Measurements from ENCODE around the gene DNAI1.
"Not testable (repeated sequence)": the region's sequence is repeated elsewhere in the genome, so short reads cannot be mapped to it uniquely, and the experiment has no call there.

The DNAI1 gene

DNA sequence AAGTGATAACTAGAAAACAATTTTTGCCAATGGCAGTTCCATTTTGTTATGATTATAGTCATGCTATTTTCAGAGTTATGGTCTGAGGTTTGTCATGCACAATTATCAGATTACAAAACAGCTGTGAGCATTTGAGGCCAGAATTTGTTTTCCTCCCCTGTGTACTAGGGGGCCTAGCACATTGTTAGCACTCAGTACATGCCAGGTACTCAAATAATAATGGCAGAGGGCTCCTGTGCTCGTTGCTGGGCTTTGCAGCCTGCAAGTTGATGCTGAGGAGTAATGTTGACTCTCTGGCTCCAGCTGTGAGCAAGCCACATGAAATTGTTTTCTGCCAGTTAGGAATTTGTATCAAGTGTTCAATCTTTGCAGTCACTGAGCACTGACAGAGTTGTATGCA lies 6.9 kb downstream of the DNAI1 start:
- no peaks in the 10 kb centered on the region for H3K36me3 ChIP-seq (ENCODE audit: control insufficient read depth in 1 of 2, insufficient read depth in 2 of 2, low read length in 2 of 2)
- no peaks in the 10 kb centered on the region for H3K9me3 ChIP-seq (ENCODE audit: control insufficient read depth in 1 of 2, low read length in 2 of 2)
- no peak overlapping the region for H3K27ac ChIP-seq (ENCODE audit: low read length)
- no peaks in the 10 kb centered on the region for H3K4me1 ChIP-seq (ENCODE audit: control insufficient read depth in 1 of 2, insufficient read depth in 2 of 2, low read length in 2 of 2)
- no peak overlapping the region for H3K4me3 ChIP-seq (ENCODE audit: low read depth in 1 of 2, low read length in 2 of 2)
- H3K27me3 ChIP-seq (ENCODE audit: low read depth, low read length), result peaks cover 3% of the 10 kb centered on the region

DNA sequence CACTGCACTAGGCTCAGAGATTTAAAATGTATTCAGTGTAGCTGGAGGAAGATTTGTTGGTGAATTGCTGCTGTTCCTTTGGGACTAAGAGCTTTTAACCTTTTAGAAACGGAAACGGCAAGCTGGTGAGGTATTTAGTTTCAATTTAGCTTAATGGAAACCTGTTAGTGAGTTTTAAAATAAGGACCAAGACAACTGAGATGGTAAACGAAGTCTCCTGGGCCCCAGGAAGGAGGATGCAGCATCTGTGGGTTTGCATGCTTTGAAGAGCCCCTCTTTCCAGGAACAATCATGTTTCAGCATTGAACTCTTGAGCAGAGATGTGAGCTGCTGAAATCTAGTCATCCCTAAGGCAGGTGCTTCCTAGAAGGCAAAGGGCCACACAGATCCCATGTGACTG lies 16.5 kb downstream of the DNAI1 start:
- Histone ChIP-seq H3K36me3 (ENCODE audit: control insufficient read depth in 1 of 2, insufficient read depth in 2 of 2, low read length in 2 of 2) (no peaks in the 10 kb centered on the region), H3K9me3 (ENCODE audit: control insufficient read depth in 1 of 2, low read length in 2 of 2) (no peaks in the 10 kb centered on the region), H3K27me3 (ENCODE audit: low read depth, low read length) (no peaks in the 10 kb centered on the region), H3K27ac (ENCODE audit: low read length) (no peak overlapping the region), H3K4me3 (ENCODE audit: low read depth in 1 of 2, low read length in 2 of 2) (no peak overlapping the region), H3K4me1 (ENCODE audit: control insufficient read depth in 1 of 2, insufficient read depth in 2 of 2, low read length in 2 of 2) (no peaks in the 10 kb centered on the region)

DNA sequence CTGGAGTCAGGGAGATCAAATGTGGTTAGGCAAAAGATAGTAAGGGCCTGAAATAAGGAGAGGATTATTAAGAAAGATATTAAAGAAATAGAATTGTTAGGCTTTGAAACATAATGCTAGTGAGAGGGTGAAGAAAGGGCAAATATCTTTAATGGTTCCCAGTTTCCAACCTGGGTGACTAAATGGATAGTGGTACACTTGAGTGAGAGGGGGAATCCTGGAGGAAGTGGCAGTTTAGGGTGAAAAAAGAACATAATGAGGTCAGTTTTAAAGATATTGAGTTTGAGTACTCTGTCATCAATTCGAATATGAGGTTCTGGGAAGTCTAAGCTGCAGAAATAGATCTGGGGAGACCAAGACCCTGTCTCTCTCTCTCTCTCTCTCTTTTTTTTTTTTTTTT lies 18.9 kb downstream of the DNAI1 start:
- no peaks in the 10 kb centered on the region for H3K9me3 ChIP-seq (ENCODE audit: control insufficient read depth in 1 of 2, low read length in 2 of 2)
- no peak overlapping the region for H3K4me3 ChIP-seq (ENCODE audit: low read depth in 1 of 2, low read length in 2 of 2)
- H3K4me1 ChIP-seq (ENCODE audit: control insufficient read depth in 1 of 2, insufficient read depth in 2 of 2, low read length in 2 of 2), result no peaks in the 10 kb centered on the region
- no peaks in the 10 kb centered on the region for H3K27me3 ChIP-seq (ENCODE audit: low read depth, low read length)
- H3K36me3 ChIP-seq (ENCODE audit: control insufficient read depth in 1 of 2, insufficient read depth in 2 of 2, low read length in 2 of 2), result no peaks in the 10 kb centered on the region
- no peak overlapping the region for H3K27ac ChIP-seq (ENCODE audit: low read length)

DNA sequence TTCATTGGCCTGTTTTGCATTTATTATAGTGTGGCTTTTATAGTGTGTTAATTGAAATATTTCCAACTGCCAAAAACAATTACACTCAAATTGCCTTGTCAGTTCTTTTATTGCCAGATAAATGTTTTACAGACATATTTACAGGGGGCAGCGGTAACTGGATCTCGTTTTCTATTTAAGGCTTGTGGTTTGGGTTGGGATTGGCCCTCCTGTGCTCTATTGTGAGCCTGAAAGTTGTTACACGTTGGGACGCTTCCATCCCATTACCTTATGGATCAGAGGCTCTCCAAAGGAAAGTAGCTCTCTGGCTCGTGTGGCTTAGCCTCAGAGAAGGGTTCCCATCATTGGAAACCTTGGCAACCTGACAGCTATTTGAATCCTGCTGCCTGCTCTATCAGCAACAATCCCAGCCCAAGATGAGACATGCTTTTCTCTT lies 20.8 kb downstream of the DNAI1 start:
- Histone ChIP-seq H3K27me3 (ENCODE audit: low read depth, low read length) (no peaks in the 10 kb centered on the region), H3K36me3 (ENCODE audit: control insufficient read depth in 1 of 2, insufficient read depth in 2 of 2, low read length in 2 of 2) (no peaks in the 10 kb centered on the region), H3K9me3 (ENCODE audit: control insufficient read depth in 1 of 2, low read length in 2 of 2) (no peaks in the 10 kb centered on the region)

DNA sequence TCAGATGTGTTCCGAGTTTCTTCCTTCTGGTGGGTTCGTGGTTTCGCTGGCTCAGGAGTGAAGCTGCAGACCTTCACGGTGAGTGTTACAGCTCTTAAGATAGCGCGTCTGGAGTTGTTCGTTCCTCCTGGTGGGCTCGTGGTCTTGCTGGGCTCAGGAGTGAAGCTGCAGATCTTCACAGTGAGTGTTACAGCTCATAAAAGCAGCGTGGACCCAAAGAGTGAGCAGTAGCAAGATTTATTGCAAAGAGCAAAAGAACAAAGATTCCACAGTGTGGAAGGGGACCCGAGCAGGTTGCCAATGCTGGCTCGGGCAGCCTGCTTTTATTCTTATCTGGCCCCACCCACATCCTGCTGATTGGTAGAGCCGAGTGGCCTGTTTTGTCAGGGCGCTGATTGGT lies 23.0 kb downstream of the DNAI1 start:
- not testable (repeated sequence) for H3K9me3 ChIP-seq (ENCODE audit: control insufficient read depth in 1 of 2, low read length in 2 of 2); H3K27me3 ChIP-seq (ENCODE audit: low read depth, low read length); H3K4me1 ChIP-seq (ENCODE audit: control insufficient read depth in 1 of 2, insufficient read depth in 2 of 2, low read length in 2 of 2); H3K36me3 ChIP-seq (ENCODE audit: control insufficient read depth in 1 of 2, insufficient read depth in 2 of 2, low read length in 2 of 2); H3K27ac ChIP-seq (ENCODE audit: low read length); H3K4me3 ChIP-seq (ENCODE audit: low read depth in 1 of 2, low read length in 2 of 2)

More for the DNA sequence above, 20.8 kb downstream of the DNAI1 start:
- Histone ChIP-seq H3K27ac (ENCODE audit: low read length) (no peak overlapping the region), H3K4me3 (ENCODE audit: low read depth in 1 of 2, low read length in 2 of 2) (no peak overlapping the region), H3K4me1 (ENCODE audit: control insufficient read depth in 1 of 2, insufficient read depth in 2 of 2, low read length in 2 of 2) (no peaks in the 10 kb centered on the region)

DNA sequence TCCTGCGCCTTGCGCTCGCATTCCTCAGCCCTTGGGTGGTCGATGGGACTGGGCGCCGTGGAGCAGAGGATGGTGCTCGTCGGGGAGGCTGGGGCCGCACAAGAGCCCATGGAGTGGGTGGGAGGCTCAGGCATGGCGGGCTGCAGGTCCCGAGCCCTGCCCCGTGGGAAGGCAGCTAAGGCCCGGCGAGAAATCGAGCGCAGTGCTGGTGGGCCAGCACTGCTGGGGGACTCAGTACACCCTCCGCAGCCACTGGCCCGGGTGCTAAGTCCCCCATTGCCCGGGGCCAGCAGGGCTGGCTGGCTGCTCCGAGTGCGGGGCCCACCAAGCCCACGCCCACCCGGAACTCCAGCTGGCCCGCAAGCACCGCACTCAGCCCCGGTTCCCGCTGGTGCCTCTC lies 24.1 kb downstream of the DNAI1 start:
- not testable (repeated sequence) for H3K9me3 ChIP-seq (ENCODE audit: control insufficient read depth in 1 of 2, low read length in 2 of 2); H3K27ac ChIP-seq (ENCODE audit: low read length); H3K36me3 ChIP-seq (ENCODE audit: control insufficient read depth in 1 of 2, insufficient read depth in 2 of 2, low read length in 2 of 2); H3K4me1 ChIP-seq (ENCODE audit: control insufficient read depth in 1 of 2, insufficient read depth in 2 of 2, low read length in 2 of 2); H3K4me3 ChIP-seq (ENCODE audit: low read depth in 1 of 2, low read length in 2 of 2); H3K27me3 ChIP-seq (ENCODE audit: low read depth, low read length)

DNA sequence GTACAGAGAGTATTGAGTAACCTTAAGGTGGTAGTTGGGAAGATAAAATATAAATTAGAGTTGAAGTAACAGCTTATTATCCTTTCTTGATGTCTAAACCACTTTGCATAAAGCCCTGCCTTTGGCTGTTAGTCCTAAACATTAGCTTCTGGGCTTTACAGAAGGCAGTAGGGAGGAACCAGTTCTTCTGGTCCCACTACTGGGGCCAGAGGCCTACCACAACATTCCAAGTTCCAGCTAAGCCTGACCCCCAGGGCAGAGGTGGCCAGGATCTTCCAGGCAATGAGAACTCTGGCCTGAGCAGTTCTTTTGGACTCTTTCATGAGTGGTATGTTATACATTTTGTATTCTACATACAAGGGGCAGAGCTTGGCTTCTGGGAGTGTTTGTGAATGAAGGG lies 26.1 kb downstream of the DNAI1 start:
- Histone ChIP-seq H3K4me1 (ENCODE audit: control insufficient read depth in 1 of 2, insufficient read depth in 2 of 2, low read length in 2 of 2) (no peaks in the 10 kb centered on the region), H3K27ac (ENCODE audit: low read length) (no peak overlapping the region), H3K36me3 (ENCODE audit: control insufficient read depth in 1 of 2, insufficient read depth in 2 of 2, low read length in 2 of 2) (no peaks in the 10 kb centered on the region), H3K27me3 (ENCODE audit: low read depth, low read length) (no peaks in the 10 kb centered on the region), H3K4me3 (ENCODE audit: low read depth in 1 of 2, low read length in 2 of 2) (no peak overlapping the region), H3K9me3 (ENCODE audit: control insufficient read depth in 1 of 2, low read length in 2 of 2) (no peaks in the 10 kb centered on the region)

DNA sequence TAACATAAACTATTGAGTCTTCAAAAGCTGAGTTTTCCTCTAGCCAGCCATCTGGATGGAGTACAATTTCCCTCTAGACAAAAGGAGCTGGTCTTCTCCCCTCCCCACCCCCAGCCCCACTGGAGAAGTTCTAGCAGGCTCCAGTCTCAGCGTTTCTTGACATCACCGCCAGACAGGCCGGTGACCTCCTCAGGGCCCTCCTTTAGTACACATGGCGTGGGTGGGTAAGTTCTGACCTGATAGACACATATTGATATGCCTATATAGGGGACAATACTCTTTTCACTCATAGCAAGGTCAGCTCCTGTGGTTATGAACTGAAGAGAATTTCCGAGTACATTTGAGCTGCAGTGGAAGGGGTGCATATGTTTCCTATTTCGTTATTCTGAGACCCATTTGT lies 27.2 kb downstream of the DNAI1 start:
- Histone ChIP-seq H3K27me3 (ENCODE audit: low read depth, low read length) (no peaks in the 10 kb centered on the region), H3K4me3 (ENCODE audit: low read depth in 1 of 2, low read length in 2 of 2) (no peak overlapping the region), H3K4me1 (ENCODE audit: control insufficient read depth in 1 of 2, insufficient read depth in 2 of 2, low read length in 2 of 2) (no peaks in the 10 kb centered on the region), H3K36me3 (ENCODE audit: control insufficient read depth in 1 of 2, insufficient read depth in 2 of 2, low read length in 2 of 2) (no peaks in the 10 kb centered on the region), H3K9me3 (ENCODE audit: control insufficient read depth in 1 of 2, low read length in 2 of 2) (no peaks in the 10 kb centered on the region), H3K27ac (ENCODE audit: low read length) (no peak overlapping the region)

DNA sequence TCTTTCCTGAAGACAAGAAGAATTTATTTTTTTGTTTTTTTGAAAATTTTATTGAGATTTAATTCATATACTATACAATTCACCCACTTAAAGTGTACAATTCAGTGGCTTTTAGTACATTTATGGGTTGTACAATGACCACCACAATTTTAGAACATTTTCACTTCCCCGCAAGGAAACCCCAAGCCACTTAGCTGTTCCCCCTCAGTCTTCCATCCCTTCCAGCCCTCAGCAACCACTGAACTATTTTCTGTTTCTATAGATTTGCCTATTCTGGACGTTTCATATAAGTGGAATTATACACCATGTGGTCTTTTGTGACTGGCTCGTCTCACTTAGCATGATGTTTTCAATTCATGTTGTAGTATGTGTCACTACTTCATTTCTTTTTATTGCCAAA lies 28.0 kb downstream of the DNAI1 start:
- Histone ChIP-seq H3K27ac (ENCODE audit: low read length) (no peak overlapping the region), H3K36me3 (ENCODE audit: control insufficient read depth in 1 of 2, insufficient read depth in 2 of 2, low read length in 2 of 2) (no peaks in the 10 kb centered on the region), H3K4me3 (ENCODE audit: low read depth in 1 of 2, low read length in 2 of 2) (no peak overlapping the region), H3K9me3 (ENCODE audit: control insufficient read depth in 1 of 2, low read length in 2 of 2) (no peaks in the 10 kb centered on the region), H3K4me1 (ENCODE audit: control insufficient read depth in 1 of 2, insufficient read depth in 2 of 2, low read length in 2 of 2) (no peaks in the 10 kb centered on the region), H3K27me3 (ENCODE audit: low read depth, low read length) (no peaks in the 10 kb centered on the region)

DNA sequence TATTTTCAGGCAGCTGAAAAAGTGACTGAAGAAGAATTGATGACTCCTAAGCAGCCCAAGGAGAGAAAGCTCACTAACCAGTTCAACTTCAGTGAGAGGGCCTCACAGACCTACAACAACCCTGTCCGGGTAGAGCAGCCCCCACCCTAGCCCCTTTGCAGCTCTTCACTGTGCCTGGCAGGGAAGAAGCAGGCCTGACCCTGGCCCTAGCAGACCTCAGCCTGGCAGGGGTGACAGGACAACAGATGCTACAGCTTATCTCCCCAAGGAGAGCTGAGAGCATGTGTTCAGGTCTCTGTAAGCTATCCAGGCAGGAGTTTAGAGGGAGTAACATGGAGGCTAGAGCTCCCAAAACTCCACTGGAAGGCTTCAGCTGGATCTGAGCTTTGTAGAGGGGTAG lies 31.8 kb downstream of the DNAI1 start:
- no peak overlapping the region for H3K27ac ChIP-seq (ENCODE audit: low read length)
- H3K4me1 ChIP-seq (ENCODE audit: control insufficient read depth in 1 of 2, insufficient read depth in 2 of 2, low read length in 2 of 2), result no peaks in the 10 kb centered on the region
- H3K4me3 ChIP-seq (ENCODE audit: low read depth in 1 of 2, low read length in 2 of 2), result no peak overlapping the region
- no peaks in the 10 kb centered on the region for H3K9me3 ChIP-seq (ENCODE audit: control insufficient read depth in 1 of 2, low read length in 2 of 2)
- no peaks in the 10 kb centered on the region for H3K27me3 ChIP-seq (ENCODE audit: low read depth, low read length)
- no peaks in the 10 kb centered on the region for H3K36me3 ChIP-seq (ENCODE audit: control insufficient read depth in 1 of 2, insufficient read depth in 2 of 2, low read length in 2 of 2)

DNA sequence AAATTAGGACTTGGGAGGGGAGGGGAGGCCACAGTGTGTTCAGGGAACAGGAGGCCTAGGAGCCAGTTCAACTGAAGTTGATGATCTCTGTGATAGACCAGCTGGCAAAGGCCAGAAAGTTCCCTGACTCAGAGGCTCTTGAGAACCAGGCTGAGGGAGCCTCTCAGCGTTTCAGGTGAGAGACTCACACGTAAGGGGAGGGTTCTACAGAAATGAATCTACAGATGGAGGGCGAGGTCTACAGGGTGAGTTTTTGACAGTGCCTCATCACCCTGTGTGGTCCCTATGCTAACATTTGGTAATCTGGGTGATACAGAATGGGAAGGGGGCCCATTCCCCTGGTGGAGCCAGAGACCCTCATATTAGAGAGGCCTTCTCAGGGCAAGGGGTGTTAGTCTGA lies 32.2 kb downstream of the DNAI1 start:
- Histone ChIP-seq H3K4me1 (ENCODE audit: control insufficient read depth in 1 of 2, insufficient read depth in 2 of 2, low read length in 2 of 2) (no peaks in the 10 kb centered on the region), H3K27ac (ENCODE audit: low read length) (no peak overlapping the region), H3K36me3 (ENCODE audit: control insufficient read depth in 1 of 2, insufficient read depth in 2 of 2, low read length in 2 of 2) (no peaks in the 10 kb centered on the region), H3K9me3 (ENCODE audit: control insufficient read depth in 1 of 2, low read length in 2 of 2) (no peaks in the 10 kb centered on the region), H3K27me3 (ENCODE audit: low read depth, low read length) (no peaks in the 10 kb centered on the region), H3K4me3 (ENCODE audit: low read depth in 1 of 2, low read length in 2 of 2) (no peak overlapping the region)

DNA sequence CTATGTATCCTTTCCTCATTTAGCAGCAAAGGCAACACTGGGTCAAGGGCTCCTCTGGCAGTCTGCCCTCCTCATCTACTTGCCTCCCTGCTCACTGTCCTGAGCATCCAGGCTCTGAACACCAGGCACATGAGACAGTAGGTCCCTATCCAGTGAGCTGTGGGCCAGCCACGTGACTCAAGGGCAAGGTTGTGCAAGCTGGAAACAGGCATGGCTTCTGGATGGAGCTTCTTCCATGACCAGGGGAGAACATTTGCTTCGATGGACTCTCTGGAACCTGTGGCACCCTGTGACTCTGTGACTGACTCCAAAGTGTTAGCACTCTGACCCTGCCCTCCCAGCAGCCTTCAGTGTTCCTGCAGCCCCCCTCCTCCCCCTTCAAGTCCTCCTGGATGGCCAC lies 33.0 kb downstream of the DNAI1 start:
- H3K36me3 ChIP-seq (ENCODE audit: control insufficient read depth in 1 of 2, insufficient read depth in 2 of 2, low read length in 2 of 2), result no peaks in the 10 kb centered on the region
- H3K27ac ChIP-seq (ENCODE audit: low read length), result no peak overlapping the region
- H3K4me3 ChIP-seq (ENCODE audit: low read depth in 1 of 2, low read length in 2 of 2), result no peak overlapping the region
- no peaks in the 10 kb centered on the region for H3K9me3 ChIP-seq (ENCODE audit: control insufficient read depth in 1 of 2, low read length in 2 of 2)
- H3K4me1 ChIP-seq (ENCODE audit: control insufficient read depth in 1 of 2, insufficient read depth in 2 of 2, low read length in 2 of 2), result no peaks in the 10 kb centered on the region
- no peaks in the 10 kb centered on the region for H3K27me3 ChIP-seq (ENCODE audit: low read depth, low read length)

Measured in muscle layer of duodenum (tissue), 2 donors.